Smooth muscle cell (in vitro differentiated cells): ENCODE results near the gene TAPBP. TPM values are rescaled to one million over a fixed set of nuclear protein-coding genes. Genes with fewer than 3 reads are reported as not detected.

Experiments
- DNase-seq: peaks from one replicate; lab custom pipeline; 2025; ENCODE audit not compliant: unreplicated experiment; lab: John Stamatoyannopoulos, UW
- H2AFZ ChIP-seq: fragments of 200-600 bp; sonication (generic); 2 replicates; pipeline ENCODE4 v1.6.0; 2016; ENCODE audit warnings: antibody characterized with exemption, low read depth, mild to moderate bottlenecking
- H3F3A ChIP-seq: fragments of 200-600 bp; sonication (generic); 2 replicates; pipeline ENCODE4 v1.6.0; 2017; ENCODE audit warnings: antibody characterized with exemption, low read depth
- H3K27ac ChIP-seq: fragments of 200-600 bp; sonication (generic); 2 replicates; pipeline ENCODE4 v1.5.1; 2016; ENCODE audit warnings: low read depth, mild to moderate bottlenecking
- H3K27me3 ChIP-seq: fragments of 200-600 bp; sonication (generic); 2 replicates; pipeline ENCODE4 v1.6.1; 2016; ENCODE audit warnings: low read depth, mild to moderate bottlenecking
- H3K36me3 ChIP-seq: fragments of 200-600 bp; sonication (generic); 2 replicates; pipeline ENCODE4 v1.5.1; 2016; ENCODE audit warnings: low read depth
- H3K4me1 ChIP-seq: fragments of 200-600 bp; sonication (generic); 2 replicates; pipeline ENCODE4 v1.5.1; 2016; ENCODE audit warnings: low read depth
- H3K4me2 ChIP-seq: fragments of 200-600 bp; sonication (generic); 2 replicates; pipeline ENCODE4 v1.6.0; 2016; ENCODE audit warnings: mild to moderate bottlenecking
- H3K4me3 ChIP-seq: fragments of 200-600 bp; sonication (generic); 2 replicates; pipeline ENCODE4 v1.5.1; 2016; ENCODE audit warnings: mild to moderate bottlenecking
- H3K79me2 ChIP-seq: fragments of 200-600 bp; sonication (generic); 2 replicates; pipeline ENCODE4 v1.6.0; 2016; ENCODE audit warnings: low read depth, mild to moderate bottlenecking
- H3K9ac ChIP-seq: fragments of 200-600 bp; sonication (generic); 2 replicates; pipeline ENCODE4 v1.6.0; 2016; ENCODE audit warnings: low read depth
- H3K9me3 ChIP-seq: fragments of 200-600 bp; sonication (generic); replicated peaks from 2 replicates; pipeline ENCODE4 v1.5.1; 2016; ENCODE audit warnings: low read depth
- H4K20me1 ChIP-seq: fragments of 200-600 bp; sonication (generic); 2 replicates; pipeline ENCODE4 v1.6.0; 2016; ENCODE audit warnings: low read depth
- WGBS: methylation state at CpG from one replicate; pipeline ENCODE4 v1.1.7; 2016; ENCODE audit warnings: low lambda C conversion rate; 5-methylcytosine and 5-hydroxymethylcytosine counted together
- polyA plus RNA-seq: library from polyadenylated mRNA; unstranded; fragments of >200 nt; fragmentation: Nextera tagmentation; extraction: Ambion mirVana; gene quantifications from 2 replicates; pipeline ENCODE4 v1.2.1, GENCODE V29; 2016
- total RNA-seq: library from RNA; depleted of rRNA; stranded (reverse); fragments of >200 nt; gene quantifications from 2 replicates; pipeline ENCODE4 v1.2.3, GENCODE V29; 2014
- TF ChIP-seq, protein P1 (sequence below): fragments of 200-600 bp; sonication (generic); IDR thresholded peaks from 2 replicates; pipeline ENCODE4 v1.5.1; 2017; ENCODE audit warnings: borderline replicate concordance, mild to moderate bottlenecking, antibody characterized with exemption; ENCODE audit not compliant: insufficient read depth, poor library complexity, severe bottlenecking

TAPBP gene
- total and polyA plus RNA-seq, 2 experiments from 2014 or later: 34.7 to 75.9 TPM

DNA sequence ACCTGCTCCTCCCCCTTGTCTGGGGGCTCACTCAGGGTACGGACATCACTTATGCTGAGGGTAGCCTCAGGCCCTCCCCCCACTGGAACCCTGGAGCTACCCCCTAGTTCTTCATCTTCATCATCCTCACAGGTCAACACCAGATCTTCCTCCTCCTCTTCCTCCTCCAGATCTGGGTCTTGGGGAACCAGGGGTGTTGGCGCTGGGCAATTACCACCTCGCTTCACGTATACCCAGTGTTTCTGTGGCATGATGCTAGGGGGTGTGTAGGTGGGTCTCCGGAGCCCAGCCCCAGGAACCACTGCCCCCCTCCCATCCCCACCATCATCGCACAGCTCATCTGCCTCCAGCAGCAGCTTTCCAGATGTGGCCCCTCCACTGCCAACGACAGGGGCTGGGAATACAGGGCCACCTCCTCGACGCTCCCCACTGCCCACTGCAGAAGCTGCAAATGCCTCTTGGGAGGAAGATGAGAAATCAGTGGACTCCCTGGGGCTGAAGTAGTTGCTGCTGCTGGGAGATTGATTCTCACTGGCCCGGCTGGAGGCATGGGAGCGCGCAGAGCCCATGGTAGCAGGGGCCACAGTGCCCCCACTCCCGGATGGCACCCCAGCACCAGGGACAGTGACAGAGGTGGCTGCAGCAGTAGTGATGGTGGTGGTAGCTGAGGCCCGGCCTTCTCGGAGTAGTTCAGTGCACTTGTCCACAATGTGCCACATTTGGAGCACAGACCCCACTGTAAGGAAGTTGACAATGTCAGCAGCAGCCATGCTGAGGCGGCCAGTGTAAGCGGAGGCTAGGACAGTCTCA lies 2.1 kb upstream of the TAPBP start:
- WGBS: 97% methylated on average over 17 of the region's 17 CpGs
- no peak for DNase-seq
- H3K4me1 ChIP-seq: peaks cover 31% of the 10 kb centered on the region
- H4K20me1 ChIP-seq: peaks cover 25% of the 10 kb centered on the region
- H3K27ac ChIP-seq: no peak overlapping the region
- no peaks in the 10 kb centered on the region for H3K36me3 ChIP-seq
- H3K27me3 ChIP-seq: no peaks in the 10 kb centered on the region
- H3K9me3 ChIP-seq: no peaks in the 10 kb centered on the region
- peaks cover 30% of the 10 kb centered on the region for H3K79me2 ChIP-seq
- no peak overlapping the region for H3K4me2 ChIP-seq
- TF ChIP-seq, protein P1, sequence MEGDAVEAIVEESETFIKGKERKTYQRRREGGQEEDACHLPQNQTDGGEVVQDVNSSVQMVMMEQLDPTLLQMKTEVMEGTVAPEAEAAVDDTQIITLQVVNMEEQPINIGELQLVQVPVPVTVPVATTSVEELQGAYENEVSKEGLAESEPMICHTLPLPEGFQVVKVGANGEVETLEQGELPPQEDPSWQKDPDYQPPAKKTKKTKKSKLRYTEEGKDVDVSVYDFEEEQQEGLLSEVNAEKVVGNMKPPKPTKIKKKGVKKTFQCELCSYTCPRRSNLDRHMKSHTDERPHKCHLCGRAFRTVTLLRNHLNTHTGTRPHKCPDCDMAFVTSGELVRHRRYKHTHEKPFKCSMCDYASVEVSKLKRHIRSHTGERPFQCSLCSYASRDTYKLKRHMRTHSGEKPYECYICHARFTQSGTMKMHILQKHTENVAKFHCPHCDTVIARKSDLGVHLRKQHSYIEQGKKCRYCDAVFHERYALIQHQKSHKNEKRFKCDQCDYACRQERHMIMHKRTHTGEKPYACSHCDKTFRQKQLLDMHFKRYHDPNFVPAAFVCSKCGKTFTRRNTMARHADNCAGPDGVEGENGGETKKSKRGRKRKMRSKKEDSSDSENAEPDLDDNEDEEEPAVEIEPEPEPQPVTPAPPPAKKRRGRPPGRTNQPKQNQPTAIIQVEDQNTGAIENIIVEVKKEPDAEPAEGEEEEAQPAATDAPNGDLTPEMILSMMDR: no peak
- H3K4me3 ChIP-seq: no peak overlapping the region
- H3F3A ChIP-seq: peaks cover 34% of the 10 kb centered on the region
- H2AFZ ChIP-seq: no peak overlapping the region
- H3K9ac ChIP-seq: no peak overlapping the region

DNA sequence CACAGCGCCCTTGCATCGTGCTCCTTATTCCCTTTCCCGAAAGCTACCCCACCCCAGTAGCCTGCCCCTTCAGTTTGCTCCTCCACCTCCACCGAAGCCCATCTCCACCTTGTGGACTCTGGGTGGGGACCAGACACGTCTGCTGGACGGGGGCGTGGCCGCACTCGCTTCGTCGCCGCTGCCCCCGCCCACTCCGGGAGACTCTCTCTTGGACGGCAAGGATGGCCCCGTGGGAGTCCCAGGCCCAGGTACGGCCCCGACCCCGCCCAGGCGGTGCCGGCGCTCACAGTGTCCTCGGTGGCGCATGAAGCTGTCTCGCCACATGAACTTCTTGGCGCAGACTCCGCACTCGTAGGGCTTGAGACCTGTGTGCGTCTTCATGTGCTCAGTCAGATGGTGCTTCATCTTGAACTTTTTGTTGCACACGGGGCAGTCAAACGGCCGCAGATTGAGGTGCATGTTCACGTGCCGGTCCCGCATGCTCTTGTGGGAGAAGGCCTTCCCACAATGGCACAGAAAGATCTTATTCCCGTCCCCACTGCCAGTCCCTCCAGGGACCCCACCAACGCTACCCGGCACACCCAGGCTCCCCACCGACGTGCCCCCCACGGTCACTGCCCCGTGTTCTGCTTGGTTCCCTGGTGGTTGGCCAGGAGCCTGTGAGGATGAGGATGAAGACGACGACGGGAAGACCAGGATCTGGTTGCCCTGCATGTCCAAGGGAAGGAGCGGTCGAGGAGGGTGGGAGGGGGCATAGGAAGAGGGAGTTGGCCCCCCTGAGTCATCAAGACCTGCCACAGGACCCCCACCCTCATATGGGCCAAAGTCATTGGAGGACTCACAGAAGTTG lies 1.3 kb upstream of the TAPBP start:
- peak overlapping the region; percentile 88 for H3K9ac ChIP-seq
- peaks cover 27% of the 10 kb centered on the region for H3F3A ChIP-seq
- TF ChIP-seq, protein P1: no peak
- H3K9me3 ChIP-seq: no peaks in the 10 kb centered on the region
- peak overlapping the region; percentile 98 for H3K4me2 ChIP-seq
- H3K36me3 ChIP-seq: no peaks in the 10 kb centered on the region
- no peaks in the 10 kb centered on the region for H3K27me3 ChIP-seq
- H3K27ac ChIP-seq: peak overlapping the region; percentile 96
- peaks cover 23% of the 10 kb centered on the region for H3K4me1 ChIP-seq
- H3K79me2 ChIP-seq: peaks cover 38% of the 10 kb centered on the region
- WGBS: 47% methylated on average over 47 of the region's 47 CpGs
- H2AFZ ChIP-seq: no peak overlapping the region
- H3K4me3 ChIP-seq: peak overlapping the region; percentile 71
- DNase-seq: no peak
- peaks cover 33% of the 10 kb centered on the region for H4K20me1 ChIP-seq

DNA sequence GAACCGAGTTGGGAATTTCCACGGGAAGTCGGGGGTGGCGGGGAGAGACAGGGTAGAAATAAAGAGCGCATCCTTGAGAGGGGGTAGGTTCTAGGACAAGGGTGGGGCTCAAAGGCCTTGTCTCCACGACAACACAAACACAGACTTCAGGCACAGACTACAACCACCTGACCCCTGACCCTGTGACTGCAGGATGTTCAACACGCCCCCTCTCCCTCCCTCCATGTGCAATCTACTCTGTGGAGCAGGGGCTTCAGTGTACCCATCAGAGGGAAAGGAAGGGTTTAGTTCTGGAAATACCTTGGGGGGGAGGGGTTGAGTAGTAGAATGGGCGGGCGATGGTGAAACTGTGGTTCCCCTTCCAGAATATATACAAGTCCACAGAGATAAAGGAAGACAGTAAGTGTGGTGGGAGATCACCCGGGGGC lies 651 bp upstream of the TAPBP start:
- Histone ChIP-seq H3K9me3 (no peaks in the 10 kb centered on the region), H3K4me2 (peak overlapping the region; percentile 98), H3K27ac (peak overlapping the region; percentile 96), H3K9ac (peak overlapping the region; percentile 88), H3F3A (peaks cover 21% of the 10 kb centered on the region), H3K4me3 (peak overlapping the region; percentile 71), H4K20me1 (peaks cover 39% of the 10 kb centered on the region), H2AFZ (no peak overlapping the region), H3K36me3 (no peaks in the 10 kb centered on the region), H3K79me2 (peaks cover 38% of the 10 kb centered on the region), H3K27me3 (no peaks in the 10 kb centered on the region), H3K4me1 (peaks cover 20% of the 10 kb centered on the region)
- peak; percentile 47 for DNase-seq
- TF ChIP-seq, protein P1: no peak
- 7% methylated on average over 10 of the region's 10 CpGs for WGBS
